ENCODE measurements around the gene GK2. TPM values are rescaled to one million over a fixed set of nuclear protein-coding genes. Genes with fewer than 3 reads are reported as not detected.

GK2 gene
- total RNA-seq, 4 donors from 2014 or later, result 0.27 TPM; not detected in 3

- H3K27ac ChIP-seq, result no peak overlapping the region
- H3K36me3 ChIP-seq, result no peaks in the 10 kb centered on the region
- intact Hi-C loops (cut with DNase I), result no loop called here
- no peaks in the 10 kb centered on the region for H3K27me3 ChIP-seq
- no peak for DNase-seq
- no peaks in the 10 kb centered on the region for H3K9me3 ChIP-seq
- H3K4me1 ChIP-seq, result no peaks in the 10 kb centered on the region
- TF ChIP-seq CTCF (IDR thresholded peaks at IDR 0.05) (no peak), POLR2A (IDR thresholded peaks at IDR 0.05) (no peak)
- no peak overlapping the region for H3K4me3 ChIP-seq (replicated peaks in 1 of 3)
Measured at GRCh38 chr4:79396794-79397193, 11.2 kb downstream of the GK2 start.

GRCh38 chr4:79395841-79396240 lies 12.2 kb downstream of the GK2 start:
- no peak overlapping the region for H3K4me3 ChIP-seq (replicated peaks in 1 of 3)
- no peak for DNase-seq
- H3K36me3 ChIP-seq, result no peaks in the 10 kb centered on the region
- no peak overlapping the region for H3K27ac ChIP-seq
- TF ChIP-seq POLR2A (IDR thresholded peaks at IDR 0.05) (no peak), CTCF (IDR thresholded peaks at IDR 0.05) (no peak)
- H3K9me3 ChIP-seq, result no peaks in the 10 kb centered on the region
- 82 to 84% methylated on average over 2 of the region's 2 CpGs for WGBS, 2 donors
- no peaks in the 10 kb centered on the region for H3K4me1 ChIP-seq
- intact Hi-C loops (cut with DNase I), result no loop called here
- no peaks in the 10 kb centered on the region for H3K27me3 ChIP-seq

- Histone ChIP-seq H3K4me3 (replicated peaks in 1 of 3) (no peak overlapping the region), H3K4me1 (no peaks in the 10 kb centered on the region), H3K9me3 (no peaks in the 10 kb centered on the region), H3K27ac (no peak overlapping the region), H3K36me3 (no peaks in the 10 kb centered on the region), H3K27me3 (no peaks in the 10 kb centered on the region)
- intact Hi-C loops (cut with DNase I), result no loop called here
- WGBS, 2 donors, result 82 to 83% methylated on average over 3 of the region's 3 CpGs
- DNase-seq, result no peak
- TF ChIP-seq POLR2A (IDR thresholded peaks at IDR 0.05), result no peak
- TF ChIP-seq CTCF (IDR thresholded peaks at IDR 0.05), result no peak
Measured at GRCh38 chr4:79390890-79391289, 17.1 kb downstream of the GK2 start.

- intact Hi-C loops (cut with DNase I), result no loop called here
- Histone ChIP-seq H3K4me3 (replicated peaks in 1 of 3) (no peak overlapping the region), H3K4me1 (no peaks in the 10 kb centered on the region), H3K27me3 (no peaks in the 10 kb centered on the region), H3K27ac (no peak overlapping the region), H3K36me3 (no peaks in the 10 kb centered on the region), H3K9me3 (no peaks in the 10 kb centered on the region)
- no peak for DNase-seq
- 82 to 83% methylated on average over 4 of the region's 4 CpGs for WGBS, 2 donors
- no peak for TF ChIP-seq POLR2A (IDR thresholded peaks at IDR 0.05)
- no peak for TF ChIP-seq CTCF (IDR thresholded peaks at IDR 0.05)
Measured at GRCh38 chr4:79385641-79386040, 22.4 kb downstream of the GK2 start.

- intact Hi-C loops (cut with DNase I), result no loop called here
- WGBS, 2 donors, result 75 to 85% methylated on average over 1 of the region's 1 CpG
- TF ChIP-seq CTCF (IDR thresholded peaks at IDR 0.05) (no peak), POLR2A (IDR thresholded peaks at IDR 0.05) (no peak)
Measured at GRCh38 chr4:79381161-79381560, 26.9 kb downstream of the GK2 start.

More at GRCh38 chr4:79381161-79381560, 26.9 kb downstream of the GK2 start:
- no peak overlapping the region for H3K4me3 ChIP-seq (replicated peaks in 1 of 3)
- no peaks in the 10 kb centered on the region for H3K27me3 ChIP-seq
- H3K4me1 ChIP-seq, result no peaks in the 10 kb centered on the region
- no peaks in the 10 kb centered on the region for H3K36me3 ChIP-seq
- DNase-seq, result no peak
- no peaks in the 10 kb centered on the region for H3K9me3 ChIP-seq
- H3K27ac ChIP-seq, result no peak overlapping the region
